ENCODE data around the gene MOB2.

DNA sequence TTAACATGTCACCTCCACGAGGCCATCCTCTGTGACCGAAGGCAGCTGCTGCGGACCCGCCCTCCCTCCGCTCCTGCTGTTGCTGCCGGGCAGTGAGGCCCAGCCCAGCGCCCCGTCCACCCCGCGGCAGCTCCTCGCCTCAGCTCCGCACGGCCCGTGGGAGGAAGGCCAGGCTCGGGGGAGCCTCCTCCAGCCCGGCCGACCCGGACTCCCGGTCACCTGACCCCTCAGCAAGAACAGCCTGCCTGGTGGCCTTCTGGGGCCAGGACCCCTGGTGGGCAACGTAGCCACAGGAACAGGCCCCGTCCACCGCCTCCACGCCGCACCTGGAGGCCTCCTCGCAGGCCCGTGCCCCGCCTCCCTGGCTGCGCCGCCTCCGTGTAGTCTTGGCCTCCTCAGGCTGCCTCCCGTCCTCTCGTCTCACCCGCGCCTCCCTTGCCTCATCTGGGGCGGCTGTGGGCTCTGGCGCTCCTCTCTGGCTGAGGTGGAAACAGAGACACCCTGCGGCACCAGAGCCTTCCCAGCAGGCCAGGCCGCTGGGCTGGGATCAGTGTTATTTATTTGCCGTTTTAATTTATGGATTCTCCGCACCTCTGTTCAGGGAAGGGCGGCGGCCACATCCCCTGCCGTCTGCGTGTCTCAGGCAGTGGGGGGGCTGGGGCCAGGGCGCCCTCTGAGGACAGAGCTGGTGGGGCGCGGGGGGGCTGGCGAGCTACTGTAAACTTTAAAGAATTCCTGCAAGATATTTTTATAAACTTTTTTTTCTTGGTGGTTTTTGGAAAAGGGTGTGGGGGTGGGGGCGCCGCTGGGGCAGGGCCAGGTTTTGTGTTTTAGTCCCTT lies 25.4 kb downstream of the MOB2 start:
- TF ChIP-seq EZH2 (IDR thresholded peaks at IDR 0.05; ENCODE audit: borderline replicate concordance, low read depth, low read length, severe bottlenecking), result no peak
- TF ChIP-seq, protein P1, sequence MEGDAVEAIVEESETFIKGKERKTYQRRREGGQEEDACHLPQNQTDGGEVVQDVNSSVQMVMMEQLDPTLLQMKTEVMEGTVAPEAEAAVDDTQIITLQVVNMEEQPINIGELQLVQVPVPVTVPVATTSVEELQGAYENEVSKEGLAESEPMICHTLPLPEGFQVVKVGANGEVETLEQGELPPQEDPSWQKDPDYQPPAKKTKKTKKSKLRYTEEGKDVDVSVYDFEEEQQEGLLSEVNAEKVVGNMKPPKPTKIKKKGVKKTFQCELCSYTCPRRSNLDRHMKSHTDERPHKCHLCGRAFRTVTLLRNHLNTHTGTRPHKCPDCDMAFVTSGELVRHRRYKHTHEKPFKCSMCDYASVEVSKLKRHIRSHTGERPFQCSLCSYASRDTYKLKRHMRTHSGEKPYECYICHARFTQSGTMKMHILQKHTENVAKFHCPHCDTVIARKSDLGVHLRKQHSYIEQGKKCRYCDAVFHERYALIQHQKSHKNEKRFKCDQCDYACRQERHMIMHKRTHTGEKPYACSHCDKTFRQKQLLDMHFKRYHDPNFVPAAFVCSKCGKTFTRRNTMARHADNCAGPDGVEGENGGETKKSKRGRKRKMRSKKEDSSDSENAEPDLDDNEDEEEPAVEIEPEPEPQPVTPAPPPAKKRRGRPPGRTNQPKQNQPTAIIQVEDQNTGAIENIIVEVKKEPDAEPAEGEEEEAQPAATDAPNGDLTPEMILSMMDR (IDR thresholded peaks at IDR 0.05; ENCODE audit: borderline replicate concordance, extremely low read depth, low read length, poor library complexity, severe bottlenecking), result no peak

Data from DND-41 (cell line).